CD4-positive, alpha-beta T cell treated with Interleukin-17A for 1 hour (primary cell): Measurements from ENCODE around the gene SLX4IP.

Experiments used
- DNase-seq: peaks from one replicate; pipeline ENCODE4 v3.0.0-alpha.2; 2020

The SLX4IP gene

DNA sequence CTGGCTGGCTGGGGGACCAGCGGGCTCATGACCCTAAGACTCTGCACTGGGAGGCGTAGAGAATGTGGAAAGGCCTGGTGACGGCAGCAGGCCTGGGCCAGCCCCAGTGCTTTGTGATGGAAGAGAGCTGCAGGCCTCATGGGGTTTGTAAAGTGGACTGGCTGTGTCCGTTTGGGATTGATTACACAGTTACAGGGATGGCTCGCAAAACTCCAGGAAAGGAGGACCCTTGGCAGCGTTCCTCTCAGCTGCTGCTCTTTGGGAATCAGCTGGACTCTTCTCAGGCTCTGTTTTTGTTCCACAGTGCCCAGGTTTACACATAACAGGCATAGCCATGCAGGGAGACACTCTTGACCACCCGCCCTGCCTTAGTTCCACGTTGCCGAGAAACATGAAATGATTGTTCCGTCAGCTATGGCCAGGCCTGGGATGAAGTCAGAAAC lies 89.0 kb downstream of the SLX4IP start:
- no peak for DNase-seq

DNA sequence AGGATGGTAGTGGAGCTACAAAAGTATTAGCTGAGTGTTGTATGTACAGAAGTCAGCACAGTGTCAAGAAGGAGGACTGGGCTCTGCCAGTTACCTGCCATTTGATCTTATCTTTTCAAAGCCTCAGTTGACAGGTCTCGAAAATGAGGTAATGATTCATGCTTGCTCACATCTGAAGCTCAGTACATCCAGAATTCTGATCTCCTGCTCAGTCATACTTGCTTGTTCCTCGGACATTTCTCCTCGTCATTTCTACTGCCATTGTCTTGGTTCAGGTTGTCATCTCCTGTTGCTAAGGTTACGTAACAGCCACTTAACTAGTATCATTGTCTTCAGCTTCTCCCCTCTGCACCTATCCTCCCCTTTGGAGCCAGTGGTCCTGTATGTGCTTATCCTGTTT lies 89.5 kb downstream of the SLX4IP start:
- no peak for DNase-seq

DNA sequence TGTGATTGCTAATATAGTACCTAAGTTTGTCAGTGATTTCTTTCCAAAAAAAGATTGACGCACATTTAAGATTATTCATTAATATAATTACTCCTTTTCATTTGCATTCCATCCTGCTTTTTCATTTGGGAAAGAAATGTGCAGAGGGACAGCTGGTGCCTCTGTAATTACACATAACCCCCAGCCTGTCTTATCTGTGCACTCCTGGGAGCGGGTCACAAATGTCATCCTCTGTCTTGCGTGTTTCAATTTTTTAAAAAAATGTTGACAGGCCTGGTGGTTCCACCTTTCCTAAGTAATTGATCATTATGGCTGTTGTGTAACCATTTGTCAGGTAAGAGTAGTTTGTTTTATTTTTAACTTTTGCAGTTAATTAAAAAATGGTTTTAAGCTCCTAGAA lies 92.7 kb downstream of the SLX4IP start:
- DNase-seq: no peak

DNA sequence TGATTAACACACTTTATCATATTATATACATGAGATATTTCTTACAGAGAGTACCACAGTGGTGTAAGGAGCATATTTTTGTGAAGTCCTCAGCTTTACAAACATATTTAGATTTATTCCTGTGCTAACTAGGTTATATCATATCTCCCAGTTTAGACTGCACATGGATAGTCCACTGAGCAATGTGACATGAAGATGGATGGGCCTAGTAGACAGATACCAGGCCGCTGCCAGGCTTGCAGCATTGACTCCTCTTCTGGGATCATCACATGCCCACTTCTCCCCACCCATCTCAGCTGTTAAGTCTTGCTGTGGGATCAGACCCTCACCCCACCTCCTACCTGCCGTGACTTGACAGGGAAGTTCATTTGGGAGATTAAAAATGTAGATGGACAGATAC lies 95.8 kb downstream of the SLX4IP start:
- DNase-seq: no peak

DNA sequence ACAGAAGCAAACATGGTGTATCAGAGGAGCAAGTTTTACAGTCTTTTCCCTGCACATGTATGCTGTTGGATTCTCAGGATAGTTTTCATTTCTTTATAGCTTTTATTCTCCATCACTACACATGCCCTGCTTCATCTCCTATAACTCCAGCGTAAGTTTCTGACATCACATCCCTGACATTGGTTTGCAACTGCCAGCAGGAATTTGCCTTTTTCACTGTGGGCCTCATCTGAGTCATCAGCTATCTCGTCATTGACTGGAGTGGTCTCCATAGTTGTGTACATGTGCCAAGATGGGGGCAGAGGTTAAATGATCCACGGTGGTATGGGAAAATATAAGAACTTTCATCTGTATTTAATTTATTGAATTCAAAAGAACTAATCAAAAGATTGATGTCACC lies 96.7 kb downstream of the SLX4IP start:
- no peak for DNase-seq

DNA sequence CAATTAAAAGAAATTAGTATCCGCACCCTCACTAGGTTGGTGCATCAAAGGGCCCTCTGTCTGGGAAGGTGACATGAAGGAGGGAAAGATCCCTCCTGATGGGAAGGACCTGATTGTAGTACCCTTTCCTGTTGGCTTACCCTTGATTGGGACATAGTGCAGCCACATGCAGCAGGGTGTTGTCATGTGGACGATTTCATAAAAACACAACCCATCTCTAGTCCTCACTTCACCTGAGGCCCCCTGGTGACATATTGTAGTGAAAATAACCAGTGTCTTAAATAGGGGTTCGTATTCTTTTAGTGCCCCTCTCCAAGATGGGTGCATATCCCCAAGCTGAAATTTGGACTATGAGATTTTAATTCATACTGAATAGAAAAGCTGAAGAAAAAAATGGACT lies 97.3 kb downstream of the SLX4IP start:
- DNase-seq: no peak

DNA sequence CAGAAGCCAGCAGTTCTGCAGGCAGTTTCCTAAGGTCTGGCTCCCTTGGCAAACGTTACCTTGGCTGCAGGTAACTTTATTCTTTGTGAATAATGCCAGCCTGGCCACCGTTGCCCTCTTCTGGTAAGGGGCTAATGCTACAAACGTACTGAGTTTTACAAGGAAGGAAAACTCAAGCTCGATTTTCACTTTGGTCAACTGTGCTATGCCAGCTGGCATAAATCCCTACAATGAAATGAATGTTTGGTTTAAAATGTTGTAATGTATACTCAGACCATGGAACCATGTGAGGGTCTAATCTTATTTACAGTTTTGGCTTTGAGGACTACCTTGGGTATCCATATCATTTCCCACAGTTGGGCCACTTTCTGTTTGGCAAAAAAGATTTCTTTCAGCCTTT lies 101.4 kb downstream of the SLX4IP start:
- DNase-seq: peak; percentile 40

DNA sequence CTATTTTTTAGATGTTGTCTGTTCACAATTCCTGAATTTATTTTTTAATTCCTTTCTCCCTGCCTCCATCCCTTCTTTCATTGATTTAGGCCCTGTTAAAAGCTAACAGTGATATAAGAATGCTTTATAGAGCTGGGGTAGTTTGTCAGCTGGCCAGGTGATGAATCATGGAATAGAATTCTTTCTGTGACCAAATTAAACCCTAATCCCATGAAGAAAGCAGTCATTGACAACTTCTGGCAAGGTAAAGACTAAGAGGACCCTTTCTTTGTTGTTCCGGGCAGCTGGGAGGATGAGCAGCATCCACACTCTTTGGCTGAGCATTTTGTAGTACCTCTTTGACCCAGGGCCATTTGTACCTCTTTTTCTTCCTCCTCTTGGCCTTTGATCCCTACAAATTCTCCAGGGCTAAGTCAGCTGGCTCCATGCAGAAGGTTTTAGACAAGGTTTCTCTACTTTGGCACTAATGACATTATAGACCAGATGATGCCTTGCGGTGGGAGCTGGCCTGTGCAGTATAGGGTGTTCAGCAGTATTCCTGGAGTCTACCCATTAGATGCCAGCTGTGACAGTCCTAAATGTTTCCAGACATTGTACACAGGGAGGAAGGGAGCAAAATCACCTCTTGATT lies 102.9 kb downstream of the SLX4IP start:
- no peak for DNase-seq

DNA sequence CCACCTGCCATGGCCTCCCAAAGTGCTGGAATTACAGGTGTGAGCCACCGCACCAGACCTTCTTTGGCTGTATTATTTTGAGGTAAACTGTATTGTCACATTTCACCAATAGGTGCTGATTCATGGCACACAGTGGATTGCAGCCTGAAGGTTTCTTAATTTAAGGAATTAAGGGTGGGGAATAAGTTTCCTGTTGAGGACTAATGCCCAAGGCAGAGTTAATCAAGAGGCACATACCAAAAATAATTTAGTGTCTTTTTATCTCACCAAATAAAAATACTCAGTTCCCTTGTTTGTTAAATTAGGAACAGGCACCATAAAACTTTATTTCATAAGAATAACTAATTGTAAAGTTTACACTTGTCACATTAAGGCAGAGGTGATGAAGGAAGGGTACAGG lies 103.7 kb downstream of the SLX4IP start:
- DNase-seq: no peak

DNA sequence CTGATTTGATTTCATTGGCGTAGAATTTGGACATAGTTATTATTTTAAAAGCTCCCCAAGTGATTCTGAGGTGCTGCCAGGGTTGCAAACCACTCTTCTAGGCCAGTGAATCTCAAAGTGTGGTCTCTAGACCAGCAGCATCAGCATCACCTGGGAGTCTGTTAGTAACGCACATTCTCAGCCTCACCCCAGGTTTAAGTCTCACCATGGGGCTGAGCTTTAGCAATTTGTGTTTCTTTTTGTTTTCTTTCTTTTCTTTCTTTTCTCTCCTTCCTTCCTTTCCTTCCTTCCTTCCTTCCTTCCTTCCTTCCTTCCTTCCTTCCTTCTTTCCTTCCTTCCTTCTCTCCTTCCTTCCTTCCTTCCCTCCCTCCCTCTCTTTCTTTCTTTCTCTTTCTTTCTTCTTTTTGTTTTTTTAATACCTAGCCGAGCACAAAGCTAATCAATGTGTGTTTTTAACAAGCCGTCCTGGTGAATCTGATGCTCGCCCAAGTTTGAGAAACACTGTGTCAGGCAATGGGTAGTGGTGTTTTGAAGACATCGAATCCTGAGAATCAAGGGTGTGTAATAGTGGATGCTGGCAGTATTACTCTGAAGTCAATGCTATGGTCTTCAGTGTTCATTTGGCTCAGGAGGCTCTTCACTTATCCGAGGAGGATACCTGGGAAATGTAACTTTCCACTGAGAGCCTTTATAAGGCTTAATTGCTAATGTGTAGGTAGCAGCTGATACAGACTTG lies 104.9 kb downstream of the SLX4IP start:
- no peak for DNase-seq

DNA sequence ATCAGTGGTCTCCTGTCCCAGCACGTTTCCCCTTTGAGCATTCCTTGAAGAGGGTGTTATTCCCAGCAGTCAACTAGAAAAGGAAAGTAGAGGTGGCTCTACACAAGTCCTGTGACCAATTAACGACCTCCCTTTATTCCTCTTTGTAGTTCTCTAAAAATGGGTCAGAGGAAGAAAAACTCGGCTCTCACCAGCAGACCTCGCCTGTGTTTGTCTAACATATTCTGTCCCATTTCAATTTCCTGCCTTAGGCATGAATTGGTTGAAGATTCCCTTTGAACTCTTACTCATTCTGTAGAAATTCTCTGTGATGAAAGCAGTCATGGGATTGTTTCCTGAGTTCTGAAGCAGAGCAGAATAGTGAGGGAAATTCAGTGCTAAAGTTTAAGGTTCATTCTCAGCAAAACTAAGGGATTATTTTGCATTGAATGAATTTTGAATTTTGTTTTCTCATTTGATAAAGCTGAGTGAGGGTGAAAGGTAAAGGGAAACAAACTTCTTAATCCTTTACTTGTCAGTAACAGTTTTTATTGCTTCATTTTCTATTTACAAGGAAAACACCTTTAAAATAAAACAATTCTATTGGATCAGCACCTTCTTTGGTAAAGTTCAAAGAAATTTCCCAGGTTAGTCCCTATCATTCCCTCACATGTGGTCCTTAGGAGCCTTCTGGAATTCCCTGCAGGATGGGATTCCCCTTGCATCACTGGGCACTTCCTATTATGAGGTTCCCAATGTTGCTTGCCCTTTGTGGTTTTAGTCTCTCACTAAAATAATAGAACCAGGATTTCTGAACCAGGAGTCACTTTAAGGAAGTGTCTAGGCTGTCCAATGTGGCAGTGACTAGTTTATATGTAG lies 105.8 kb downstream of the SLX4IP start:
- no peak for DNase-seq

DNA sequence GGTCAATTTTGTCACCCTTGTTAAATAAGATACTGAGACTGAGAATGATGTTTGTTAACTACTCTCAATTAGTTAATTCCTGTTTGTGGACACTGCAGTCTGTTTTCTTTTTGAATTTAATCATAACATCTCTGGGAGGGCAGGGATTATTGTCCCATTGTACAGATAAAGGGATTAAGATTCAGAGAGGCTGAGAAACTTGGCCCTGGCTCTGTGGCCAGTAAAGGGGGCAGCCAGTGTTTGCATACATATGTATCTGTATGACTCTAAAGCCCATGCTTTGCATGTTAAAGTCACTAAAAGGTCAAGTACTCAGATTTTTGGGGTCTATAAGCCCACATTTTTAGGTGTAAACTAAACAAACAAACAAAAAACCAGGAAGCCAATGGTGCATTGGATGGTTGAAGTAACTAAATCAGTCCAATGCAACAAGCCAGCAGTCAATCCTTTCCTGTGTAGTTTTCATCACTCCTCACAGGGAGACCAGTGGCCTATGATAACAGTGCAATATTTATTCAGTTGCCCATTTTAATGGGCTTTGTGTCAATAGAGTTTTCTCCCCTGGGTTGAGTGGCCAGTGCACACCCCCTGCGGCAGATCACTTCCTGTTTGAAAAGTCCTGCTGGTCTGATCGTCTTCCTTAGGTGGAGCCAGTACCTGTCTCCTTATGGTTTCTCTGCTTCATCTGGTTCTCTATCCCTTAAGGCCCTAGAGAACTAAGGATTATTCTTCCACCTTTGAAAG lies 106.7 kb downstream of the SLX4IP start:
- DNase-seq: no peak

DNA sequence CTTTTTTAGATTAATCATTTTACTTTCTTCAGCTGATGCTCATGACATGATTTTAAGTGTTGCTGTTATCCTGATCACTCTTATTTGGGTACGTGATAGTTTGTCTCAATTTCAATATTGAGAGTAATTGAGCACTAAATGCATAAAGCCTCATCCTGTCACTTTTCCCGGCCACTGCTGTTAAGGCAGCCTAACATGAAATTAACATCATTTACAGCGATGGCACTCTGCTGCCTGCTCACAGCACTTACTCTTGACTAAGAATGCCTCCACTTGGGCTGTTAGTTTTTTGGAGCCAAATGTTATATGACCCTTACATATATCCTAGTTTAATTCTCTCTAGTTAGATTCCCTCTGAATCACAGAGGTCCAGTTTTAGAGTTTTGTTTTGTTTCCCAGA lies 107.3 kb downstream of the SLX4IP start:
- no peak for DNase-seq

DNA sequence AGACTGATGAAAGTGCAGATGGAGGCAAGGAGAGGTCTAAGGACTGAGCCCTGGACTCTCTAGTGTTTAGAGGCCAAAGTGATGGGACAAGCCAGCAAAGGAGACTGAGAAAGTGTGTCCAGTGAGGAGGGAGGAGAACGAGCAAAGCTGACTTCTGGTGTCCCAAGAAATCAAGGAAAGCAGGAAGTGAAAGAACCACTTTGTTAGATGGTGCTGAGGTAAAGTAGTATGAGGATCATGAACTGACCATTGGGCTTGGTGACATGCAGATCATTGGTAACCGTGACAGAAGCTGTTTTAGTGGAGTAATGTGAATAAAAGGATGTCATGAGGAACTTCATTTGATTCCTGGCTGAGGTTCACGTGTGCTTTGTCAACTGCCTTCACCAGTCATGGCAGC lies 108.4 kb downstream of the SLX4IP start:
- DNase-seq: no peak

DNA sequence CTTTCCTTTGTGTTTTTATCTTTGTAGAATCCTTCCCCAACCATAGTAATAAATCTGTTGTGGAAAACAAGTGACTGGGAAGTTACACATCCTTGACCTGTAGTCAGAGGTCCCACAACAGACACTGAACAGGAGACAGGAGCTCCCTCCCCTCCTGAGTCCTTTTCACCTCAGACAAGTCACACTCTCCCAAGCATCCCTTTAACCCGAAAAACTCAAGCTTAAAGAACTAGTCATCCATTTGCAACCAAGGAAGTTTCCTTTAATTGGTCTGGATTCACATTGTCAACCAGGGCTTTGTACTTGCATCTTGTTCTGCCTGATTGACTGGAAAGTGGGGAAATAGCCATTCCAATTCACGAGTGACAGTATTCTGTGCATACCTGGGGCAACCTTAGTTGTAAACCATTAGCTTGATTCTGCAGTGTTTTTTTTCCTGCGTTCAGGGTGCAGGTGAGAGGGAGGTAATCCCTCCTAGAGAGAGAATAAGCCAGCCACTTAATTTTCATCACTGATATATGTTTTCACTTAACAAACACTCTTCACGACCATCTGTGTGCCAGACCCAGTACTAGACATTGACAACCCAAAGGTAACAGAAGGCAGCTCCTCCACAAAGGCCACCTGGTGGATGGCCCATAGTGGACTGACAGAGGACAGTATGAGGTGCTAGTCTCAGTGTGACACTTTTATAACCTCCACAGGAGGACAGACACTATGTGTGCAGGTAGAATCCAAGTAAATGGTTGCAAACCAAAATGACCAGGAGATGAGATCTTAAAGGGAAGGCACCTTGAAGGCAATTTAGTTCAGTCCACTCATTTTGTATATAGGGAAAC lies 112.4 kb downstream of the SLX4IP start:
- DNase-seq: no peak

DNA sequence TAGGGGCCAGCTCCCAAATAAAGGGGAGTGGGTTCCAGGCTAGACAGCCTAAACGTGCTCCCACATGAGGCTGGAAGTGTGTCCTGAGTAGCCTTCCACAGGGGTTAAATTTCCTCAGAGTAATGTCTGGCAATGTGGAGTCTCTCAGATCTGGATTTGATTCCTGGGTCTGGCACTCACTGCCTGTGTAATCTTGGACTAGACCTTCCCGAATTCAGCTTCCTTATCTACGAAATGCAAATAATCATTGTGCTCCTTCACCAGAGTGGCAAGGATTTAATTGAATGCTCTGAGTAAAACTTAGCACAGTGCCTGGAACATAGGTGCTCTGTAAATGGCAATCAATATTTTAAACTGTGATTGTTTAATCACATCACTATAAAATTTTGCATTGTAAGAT lies 114.4 kb downstream of the SLX4IP start:
- DNase-seq: no peak

DNA sequence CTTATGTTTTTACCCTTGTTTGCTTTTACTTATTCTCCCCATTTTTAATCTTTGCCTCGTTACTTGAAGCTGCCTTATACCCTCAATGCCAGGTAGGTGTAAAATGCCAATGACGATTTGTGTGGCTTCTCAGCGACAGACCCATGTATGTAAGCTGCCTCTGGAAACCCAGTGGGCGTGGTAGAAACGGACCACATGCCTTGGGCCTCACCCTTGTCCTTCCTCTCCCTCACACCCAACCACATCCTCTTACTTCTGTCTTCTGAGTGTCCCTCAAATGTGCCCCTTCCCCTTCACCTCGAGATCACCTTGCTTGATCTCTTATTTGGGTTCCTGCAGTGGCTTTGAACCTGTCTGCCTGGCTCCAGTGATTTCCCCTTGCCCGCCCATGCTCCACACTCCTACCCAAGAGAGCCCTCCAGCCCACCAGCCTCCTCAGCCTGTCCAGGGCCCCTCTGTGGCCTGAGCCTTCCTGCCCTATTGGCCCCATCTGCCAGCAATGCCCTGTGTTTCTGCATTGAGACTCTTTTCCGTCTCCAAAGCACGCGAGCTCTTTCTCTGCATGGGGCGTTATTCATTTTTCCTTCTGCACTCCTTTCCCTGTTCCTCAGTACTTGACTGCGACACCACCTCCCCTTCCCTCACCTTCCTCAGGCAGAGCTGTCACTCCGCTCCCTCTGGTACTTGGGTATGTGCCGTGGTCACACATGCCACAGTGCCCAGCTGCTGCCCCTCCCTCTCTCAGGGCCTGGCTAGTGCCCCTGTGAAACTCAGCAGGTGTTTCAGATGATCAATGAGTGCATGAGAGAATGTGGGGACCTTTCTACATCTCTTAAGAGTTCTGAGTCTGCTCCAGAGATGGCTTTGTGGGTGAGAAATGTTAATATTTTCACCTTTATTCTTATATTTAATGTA lies 115.4 kb downstream of the SLX4IP start:
- peak; percentile 5 for DNase-seq

DNA sequence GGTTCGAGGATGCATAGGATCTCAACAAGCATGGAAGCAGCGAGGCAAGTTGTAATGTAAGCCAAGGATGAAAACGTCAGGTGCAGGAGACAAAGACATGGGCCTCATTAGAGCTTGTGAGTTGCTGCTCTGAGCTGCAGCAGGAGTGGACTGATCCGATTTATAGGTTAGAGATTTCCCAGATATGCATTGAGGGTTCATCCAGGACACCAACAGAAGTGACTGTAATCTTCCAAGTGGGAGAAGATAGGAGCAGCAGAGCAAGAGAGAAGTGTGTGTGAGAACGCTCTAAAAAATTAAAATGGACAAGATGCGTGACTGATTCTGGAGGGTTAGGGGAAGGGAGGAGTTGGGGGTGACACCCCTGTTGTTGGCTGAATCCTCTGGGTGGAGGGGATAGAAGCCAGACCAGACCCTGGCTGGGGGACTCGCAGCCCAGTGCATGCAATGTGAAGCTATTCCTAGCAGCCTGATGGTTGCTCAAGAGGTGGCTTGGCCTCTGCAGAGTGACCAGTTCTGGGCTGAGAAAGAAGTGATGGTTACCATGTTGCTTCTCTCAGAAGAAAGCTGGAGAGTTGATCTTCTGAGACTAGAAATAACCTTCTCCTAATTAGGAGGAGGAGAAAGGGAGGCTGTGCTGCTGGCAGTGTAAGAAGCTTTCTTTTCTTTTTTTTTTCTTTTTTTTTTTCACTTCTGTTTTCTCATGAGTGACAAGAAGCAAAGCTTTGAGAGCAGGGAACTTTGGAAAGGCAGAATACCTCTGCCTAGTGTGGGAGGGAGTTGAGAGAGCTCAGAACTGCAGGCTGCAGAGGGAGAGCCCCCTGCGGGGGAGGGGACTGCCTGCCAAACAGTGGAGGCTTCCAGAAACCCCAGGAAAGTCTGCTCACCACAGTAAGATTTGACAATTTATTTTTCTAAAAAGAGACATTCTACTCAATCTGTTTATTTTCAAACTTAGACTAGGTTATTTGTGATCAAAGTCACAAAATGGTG lies 116.9 kb downstream of the SLX4IP start:
- no peak for DNase-seq

DNA sequence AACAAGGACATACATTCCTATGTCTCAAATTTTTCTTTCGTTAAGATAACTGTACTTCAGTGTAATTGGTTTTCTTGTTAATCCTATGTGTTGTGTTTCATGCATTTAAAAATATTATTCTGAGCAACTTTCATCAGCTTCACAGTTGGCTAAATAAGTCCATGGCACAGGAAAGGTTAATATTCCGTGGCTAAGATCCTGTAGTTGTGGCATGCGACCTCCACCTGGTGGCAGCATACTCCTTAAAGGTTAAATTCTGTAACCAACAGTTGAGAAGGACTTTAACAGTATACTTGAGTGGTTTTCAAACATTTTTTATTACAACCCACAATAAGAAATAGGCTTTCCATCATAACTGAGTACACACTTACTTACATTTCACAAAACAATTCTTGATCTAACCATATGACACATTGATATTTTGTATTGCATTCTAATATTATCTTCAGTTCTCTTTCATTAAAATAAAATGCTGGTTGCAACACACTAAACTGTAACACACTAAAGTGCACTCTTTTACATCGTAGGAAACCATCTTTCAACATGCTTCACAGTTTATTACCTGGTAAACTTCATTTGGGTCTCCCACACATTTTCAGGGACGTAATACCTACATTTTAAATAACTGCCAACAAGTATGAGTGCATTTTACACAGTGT lies 118.3 kb downstream of the SLX4IP start:
- DNase-seq: peak; percentile 45
